ENCODE measurements around the gene GMDS. TPM values are rescaled to one million over a fixed set of nuclear protein-coding genes. Genes with fewer than 3 reads are reported as not detected.
A peak's percentile ranks its signal among the peaks of the same experiment; 100 is the strongest.

The GMDS gene
- total and polyA plus RNA-seq, 4 donors, result 7.3 to 28.3 (median 16.1) TPM

DNA sequence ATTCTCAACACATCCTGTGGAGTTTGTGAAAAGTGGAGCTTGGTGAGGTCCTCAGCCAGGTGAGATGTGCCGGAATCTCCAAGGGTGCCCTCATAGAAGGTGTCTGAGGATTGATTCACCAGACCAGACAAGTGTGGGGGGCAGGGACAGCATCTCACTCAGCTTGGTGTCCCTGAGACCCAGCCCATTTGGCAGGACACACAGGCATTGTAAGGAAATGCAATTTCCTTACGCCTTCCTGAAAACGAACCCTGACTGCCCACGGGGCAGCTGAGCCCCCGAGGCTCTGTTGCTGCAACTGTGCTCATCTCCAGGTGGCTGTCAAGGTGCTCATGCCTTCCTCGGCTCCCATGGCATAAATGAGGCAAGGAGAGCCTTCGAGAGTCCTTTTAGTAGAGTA lies 602.3 kb downstream of the GMDS start:
- no peaks in the 10 kb centered on the region for H3K36me3 ChIP-seq (ENCODE audit: control insufficient read depth in 4 of 4, insufficient read depth in 4 of 4, low read length in 4 of 4)
- TF ChIP-seq, protein P1, sequence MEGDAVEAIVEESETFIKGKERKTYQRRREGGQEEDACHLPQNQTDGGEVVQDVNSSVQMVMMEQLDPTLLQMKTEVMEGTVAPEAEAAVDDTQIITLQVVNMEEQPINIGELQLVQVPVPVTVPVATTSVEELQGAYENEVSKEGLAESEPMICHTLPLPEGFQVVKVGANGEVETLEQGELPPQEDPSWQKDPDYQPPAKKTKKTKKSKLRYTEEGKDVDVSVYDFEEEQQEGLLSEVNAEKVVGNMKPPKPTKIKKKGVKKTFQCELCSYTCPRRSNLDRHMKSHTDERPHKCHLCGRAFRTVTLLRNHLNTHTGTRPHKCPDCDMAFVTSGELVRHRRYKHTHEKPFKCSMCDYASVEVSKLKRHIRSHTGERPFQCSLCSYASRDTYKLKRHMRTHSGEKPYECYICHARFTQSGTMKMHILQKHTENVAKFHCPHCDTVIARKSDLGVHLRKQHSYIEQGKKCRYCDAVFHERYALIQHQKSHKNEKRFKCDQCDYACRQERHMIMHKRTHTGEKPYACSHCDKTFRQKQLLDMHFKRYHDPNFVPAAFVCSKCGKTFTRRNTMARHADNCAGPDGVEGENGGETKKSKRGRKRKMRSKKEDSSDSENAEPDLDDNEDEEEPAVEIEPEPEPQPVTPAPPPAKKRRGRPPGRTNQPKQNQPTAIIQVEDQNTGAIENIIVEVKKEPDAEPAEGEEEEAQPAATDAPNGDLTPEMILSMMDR (IDR thresholded peaks at IDR 0.05; ENCODE audit: control extremely low read depth, extremely low read depth), result no peak
- peaks cover 0 to 5% (median 0%) of the 10 kb centered on the region in 5 donors for H3K4me1 ChIP-seq (ENCODE audit: control insufficient read depth in 5 of 5, insufficient read depth in 5 of 5, low read length in 5 of 5)
- H3K27ac ChIP-seq (ENCODE audit: low read depth in 1 of 2, low read length in 1 of 2), result no peak overlapping the region
- H3K9ac ChIP-seq (ENCODE audit: insufficient read depth in 1 of 2, low read length in 2 of 2), result no peak overlapping the region
- no peak for ATAC-seq (ENCODE audit: insufficient read depth, low FRiP score)
- 55 to 59% methylated on average over 7 of the region's 7 CpGs for WGBS, 2 donors
- H3K4me3 ChIP-seq, result no peak overlapping the region
- DNase-seq, result peak in 1 of 3 donors; percentile 4
- H3K9me3 ChIP-seq (ENCODE audit: control insufficient read depth in 4 of 4, insufficient read depth in 3 of 4, low read length in 3 of 4), result peaks cover 0 to 4% (median 0%) of the 10 kb centered on the region in 4 donors
- H3K27me3 ChIP-seq (ENCODE audit: control insufficient read depth in 3 of 3, insufficient read depth in 3 of 3, low read length in 2 of 3), result no peaks in the 10 kb centered on the region

DNA sequence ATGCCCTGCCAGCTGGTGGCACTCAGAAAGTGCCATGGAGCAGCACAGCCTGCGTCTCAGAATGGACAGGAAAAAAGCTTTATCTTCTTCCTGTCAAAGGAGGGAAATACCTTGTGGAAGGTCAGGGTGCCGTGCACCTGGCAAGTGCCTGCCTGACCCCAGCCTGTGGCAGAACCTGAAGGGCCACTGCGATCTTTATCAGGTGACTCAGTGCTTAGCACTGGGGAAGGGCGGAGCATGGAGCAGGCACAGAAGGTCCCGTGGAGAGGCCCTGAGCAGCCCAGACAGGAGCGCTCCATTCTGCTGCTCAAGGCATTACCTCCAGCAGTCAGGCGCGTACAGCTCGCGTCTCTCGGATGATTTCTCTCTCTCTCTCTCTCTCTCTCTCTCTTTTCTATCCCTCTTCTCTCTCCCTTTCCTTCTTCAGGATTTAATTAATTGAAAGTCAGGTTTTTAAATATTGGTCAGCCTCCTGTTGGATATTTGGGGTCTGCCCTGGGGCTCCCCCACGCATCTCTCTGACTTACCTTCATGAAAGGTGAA lies 604.0 kb downstream of the GMDS start:
- H3K9ac ChIP-seq (ENCODE audit: insufficient read depth in 1 of 2, low read length in 2 of 2), result no peak overlapping the region
- TF ChIP-seq, protein P1 (IDR thresholded peaks at IDR 0.05; ENCODE audit: control extremely low read depth, extremely low read depth), result no peak
- peaks cover 0 to 5% (median 0%) of the 10 kb centered on the region in 5 donors for H3K4me1 ChIP-seq (ENCODE audit: control insufficient read depth in 5 of 5, insufficient read depth in 5 of 5, low read length in 5 of 5)
- peak; percentile 69 for ATAC-seq (ENCODE audit: insufficient read depth, low FRiP score)
- H3K27ac ChIP-seq (ENCODE audit: low read depth in 1 of 2, low read length in 1 of 2), result no peak overlapping the region
- H3K9me3 ChIP-seq (ENCODE audit: control insufficient read depth in 4 of 4, insufficient read depth in 3 of 4, low read length in 3 of 4), result peaks cover 0 to 4% (median 0%) of the 10 kb centered on the region in 4 donors
- no peaks in the 10 kb centered on the region for H3K27me3 ChIP-seq (ENCODE audit: control insufficient read depth in 3 of 3, insufficient read depth in 3 of 3, low read length in 2 of 3)
- WGBS, 2 donors, result 74 to 90% methylated on average over 12 of the region's 12 CpGs
- peak in 1 of 3 donors; percentile 34 for DNase-seq
- H3K36me3 ChIP-seq (ENCODE audit: control insufficient read depth in 4 of 4, insufficient read depth in 4 of 4, low read length in 4 of 4), result no peaks in the 10 kb centered on the region
- H3K4me3 ChIP-seq, result no peak overlapping the region

DNA sequence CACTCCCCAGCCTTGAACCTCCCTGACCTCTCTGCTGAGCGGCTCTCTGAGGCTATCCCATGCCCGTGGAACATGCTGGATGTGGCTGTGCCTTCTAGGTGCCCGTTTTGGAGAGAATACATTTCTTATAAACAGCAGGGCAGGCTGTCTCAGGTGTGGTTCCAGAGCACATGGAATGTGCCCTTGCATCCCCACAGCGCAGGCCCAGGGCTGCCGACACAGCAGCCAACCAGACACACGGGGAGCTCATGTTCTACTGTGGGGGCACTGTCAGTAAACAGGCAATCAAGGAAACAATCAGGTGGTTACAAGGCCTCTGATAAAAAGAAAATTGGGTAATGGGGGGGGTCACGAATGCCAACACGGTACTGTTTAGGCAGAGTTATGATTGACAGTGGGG lies 604.9 kb downstream of the GMDS start:
- WGBS, 2 donors, result 92 to 94% methylated on average over 8 of the region's 8 CpGs

More for the DNA sequence above, 604.9 kb downstream of the GMDS start:
- Histone ChIP-seq H3K9me3 (ENCODE audit: control insufficient read depth in 4 of 4, insufficient read depth in 3 of 4, low read length in 3 of 4) (peaks cover 0 to 4% (median 0%) of the 10 kb centered on the region in 4 donors), H3K4me3 (no peak overlapping the region), H3K27me3 (ENCODE audit: control insufficient read depth in 3 of 3, insufficient read depth in 3 of 3, low read length in 2 of 3) (no peaks in the 10 kb centered on the region), H3K4me1 (ENCODE audit: control insufficient read depth in 5 of 5, insufficient read depth in 5 of 5, low read length in 5 of 5) (peaks cover 0 to 6% (median 0%) of the 10 kb centered on the region in 5 donors), H3K9ac (ENCODE audit: insufficient read depth in 1 of 2, low read length in 2 of 2) (no peak overlapping the region), H3K36me3 (ENCODE audit: control insufficient read depth in 4 of 4, insufficient read depth in 4 of 4, low read length in 4 of 4) (no peaks in the 10 kb centered on the region), H3K27ac (ENCODE audit: low read depth in 1 of 2, low read length in 1 of 2) (no peak overlapping the region)
- TF ChIP-seq, protein P1 (IDR thresholded peaks at IDR 0.05; ENCODE audit: control extremely low read depth, extremely low read depth), result no peak
- ATAC-seq (ENCODE audit: insufficient read depth, low FRiP score) (no peak), DNase-seq (no peak)

Data from lung (tissue), 12 donors.